ENCODE results near the gene CENPX. TPM values are rescaled to one million over a fixed set of nuclear protein-coding genes. Genes with fewer than 3 reads are reported as not detected.

CENPX gene
- total and polyA plus RNA-seq, 2 of the 13 experiments (the other 11 are each of a cell fraction or from before 2014, with no cell fraction given): 92.7 to 170 TPM

DNA sequence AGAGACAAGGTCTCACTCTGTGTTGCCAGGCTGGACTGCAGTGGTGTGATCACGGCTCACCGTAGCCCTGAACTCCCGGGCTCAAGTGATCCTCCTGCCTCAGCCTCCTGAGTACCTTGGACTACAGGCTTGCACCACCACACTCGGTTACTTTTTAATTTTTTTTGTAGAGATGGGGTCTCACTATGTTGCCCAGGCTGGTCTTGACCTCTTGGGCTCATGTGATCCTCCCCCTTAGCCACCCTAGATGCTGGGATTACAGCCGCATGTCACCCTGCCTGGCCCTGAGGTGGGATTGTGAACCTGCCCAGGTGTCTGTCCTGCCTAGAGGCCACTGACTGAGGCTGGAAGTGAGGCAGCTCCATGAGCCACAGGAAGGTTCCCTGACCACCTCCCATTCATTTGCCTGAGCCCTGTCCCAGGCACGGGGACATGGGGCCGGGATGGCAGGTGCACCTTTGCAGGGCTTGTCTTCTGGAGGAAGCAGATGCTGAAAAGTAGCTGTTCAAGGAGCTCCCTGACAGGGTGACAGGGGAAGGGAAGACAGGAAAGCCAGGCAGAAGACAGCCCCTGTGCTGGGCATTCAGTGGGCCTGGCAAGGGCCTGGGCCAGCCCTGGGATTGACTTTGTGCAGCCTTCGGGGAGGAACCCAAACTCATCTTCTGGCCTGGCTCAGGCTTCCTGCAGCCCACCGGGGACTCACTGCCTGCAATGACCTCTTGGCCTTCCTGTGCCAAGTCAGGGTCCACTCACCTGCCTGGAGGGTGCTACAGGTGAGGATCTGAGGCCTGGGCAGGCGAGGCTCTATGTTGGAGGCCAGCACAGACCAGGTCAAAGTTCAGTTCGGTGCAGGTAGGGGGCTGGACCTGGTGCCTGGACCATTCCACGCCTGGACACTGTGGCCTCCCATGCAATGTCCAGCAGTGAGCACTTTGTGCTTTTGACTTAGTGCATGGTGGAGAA, 53.5 kb downstream of the CENPX start (continued):
- TF ChIP-seq, protein P1, sequence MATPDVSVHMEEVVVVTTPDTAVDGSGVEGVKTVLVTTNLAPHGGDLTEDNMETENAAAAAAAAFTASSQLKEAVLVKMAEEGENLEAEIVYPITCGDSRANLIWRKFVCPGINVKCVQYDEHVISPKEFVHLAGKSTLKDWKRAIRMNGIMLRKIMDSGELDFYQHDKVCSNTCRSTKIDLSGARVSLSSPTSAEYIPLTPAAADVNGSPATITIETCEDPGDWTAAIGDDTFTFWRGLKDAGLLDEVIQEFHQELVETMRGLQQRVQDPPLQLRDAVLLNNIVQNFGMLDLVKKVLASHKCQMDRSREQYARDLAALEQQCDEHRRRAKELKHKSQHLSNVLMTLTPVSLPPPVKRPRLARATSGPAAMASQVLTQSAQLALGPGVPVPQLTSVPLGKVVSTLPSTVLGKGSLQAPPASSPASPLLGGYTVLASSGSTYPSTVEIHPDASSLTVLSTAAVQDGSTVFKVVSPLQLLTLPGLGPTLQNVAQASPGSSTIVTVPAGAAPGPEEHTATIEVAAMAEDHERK (CRISPR knock-in tag; IDR thresholded peaks at IDR 0.05; ENCODE audit: low read depth): no peak
- TF ChIP-seq ZNF446 (CRISPR knock-in tag; IDR thresholded peaks at IDR 0.05) (no peak), RXRA (CRISPR knock-in tag; IDR thresholded peaks at IDR 0.05) (peak; percentile 54), HNRNPUL1 (IDR thresholded peaks at IDR 0.05; ENCODE audit: low read depth, low read length) (no peak), MED1 (CRISPR knock-in tag; IDR thresholded peaks at IDR 0.05) (no peak), ZNF367 (CRISPR knock-in tag; IDR thresholded peaks at IDR 0.05; ENCODE audit: borderline replicate concordance) (no peak), MTA3 (CRISPR knock-in tag; IDR thresholded peaks at IDR 0.05) (no peak), ZFX (CRISPR knock-in tag; IDR thresholded peaks at IDR 0.05; ENCODE audit: low read depth) (peak; percentile 76), ZNF549 (CRISPR knock-in tag; IDR thresholded peaks at IDR 0.05) (no peak), ZNF17 (CRISPR knock-in tag; IDR thresholded peaks at IDR 0.05) (no peak), REXO4 (CRISPR knock-in tag; IDR thresholded peaks at IDR 0.05; ENCODE audit: borderline replicate concordance) (no peak)
- TF ChIP-seq, protein P2, sequence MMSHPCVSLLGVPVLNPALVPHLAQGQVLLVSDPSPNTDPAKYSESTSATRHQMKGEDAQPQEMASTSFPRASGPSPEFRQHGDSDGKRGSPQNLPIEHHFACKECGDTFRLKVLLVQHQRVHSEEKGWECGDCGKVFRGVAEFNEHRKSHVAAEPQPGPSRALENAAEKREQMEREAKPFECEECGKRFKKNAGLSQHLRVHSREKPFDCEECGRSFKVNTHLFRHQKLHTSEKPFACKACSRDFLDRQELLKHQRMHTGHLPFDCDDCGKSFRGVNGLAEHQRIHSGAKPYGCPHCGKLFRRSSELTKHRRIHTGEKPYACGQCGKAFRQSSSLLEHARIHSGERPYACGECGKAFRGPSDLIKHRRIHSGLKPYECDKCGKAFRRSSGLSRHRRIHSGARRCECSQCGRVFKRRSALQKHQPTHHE (CRISPR knock-in tag; IDR thresholded peaks at IDR 0.05; ENCODE audit: borderline replicate concordance): no peak; the same call in 1 of the 2 replicates
- TF ChIP-seq, protein P3, sequence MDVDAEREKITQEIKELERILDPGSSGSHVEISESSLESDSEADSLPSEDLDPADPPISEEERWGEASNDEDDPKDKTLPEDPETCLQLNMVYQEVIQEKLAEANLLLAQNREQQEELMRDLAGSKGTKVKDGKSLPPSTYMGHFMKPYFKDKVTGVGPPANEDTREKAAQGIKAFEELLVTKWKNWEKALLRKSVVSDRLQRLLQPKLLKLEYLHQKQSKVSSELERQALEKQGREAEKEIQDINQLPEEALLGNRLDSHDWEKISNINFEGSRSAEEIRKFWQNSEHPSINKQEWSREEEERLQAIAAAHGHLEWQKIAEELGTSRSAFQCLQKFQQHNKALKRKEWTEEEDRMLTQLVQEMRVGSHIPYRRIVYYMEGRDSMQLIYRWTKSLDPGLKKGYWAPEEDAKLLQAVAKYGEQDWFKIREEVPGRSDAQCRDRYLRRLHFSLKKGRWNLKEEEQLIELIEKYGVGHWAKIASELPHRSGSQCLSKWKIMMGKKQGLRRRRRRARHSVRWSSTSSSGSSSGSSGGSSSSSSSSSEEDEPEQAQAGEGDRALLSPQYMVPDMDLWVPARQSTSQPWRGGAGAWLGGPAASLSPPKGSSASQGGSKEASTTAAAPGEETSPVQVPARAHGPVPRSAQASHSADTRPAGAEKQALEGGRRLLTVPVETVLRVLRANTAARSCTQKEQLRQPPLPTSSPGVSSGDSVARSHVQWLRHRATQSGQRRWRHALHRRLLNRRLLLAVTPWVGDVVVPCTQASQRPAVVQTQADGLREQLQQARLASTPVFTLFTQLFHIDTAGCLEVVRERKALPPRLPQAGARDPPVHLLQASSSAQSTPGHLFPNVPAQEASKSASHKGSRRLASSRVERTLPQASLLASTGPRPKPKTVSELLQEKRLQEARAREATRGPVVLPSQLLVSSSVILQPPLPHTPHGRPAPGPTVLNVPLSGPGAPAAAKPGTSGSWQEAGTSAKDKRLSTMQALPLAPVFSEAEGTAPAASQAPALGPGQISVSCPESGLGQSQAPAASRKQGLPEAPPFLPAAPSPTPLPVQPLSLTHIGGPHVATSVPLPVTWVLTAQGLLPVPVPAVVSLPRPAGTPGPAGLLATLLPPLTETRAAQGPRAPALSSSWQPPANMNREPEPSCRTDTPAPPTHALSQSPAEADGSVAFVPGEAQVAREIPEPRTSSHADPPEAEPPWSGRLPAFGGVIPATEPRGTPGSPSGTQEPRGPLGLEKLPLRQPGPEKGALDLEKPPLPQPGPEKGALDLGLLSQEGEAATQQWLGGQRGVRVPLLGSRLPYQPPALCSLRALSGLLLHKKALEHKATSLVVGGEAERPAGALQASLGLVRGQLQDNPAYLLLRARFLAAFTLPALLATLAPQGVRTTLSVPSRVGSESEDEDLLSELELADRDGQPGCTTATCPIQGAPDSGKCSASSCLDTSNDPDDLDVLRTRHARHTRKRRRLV (CRISPR knock-in tag; IDR thresholded peaks at IDR 0.05): no peak
- TF ChIP-seq, protein P4, sequence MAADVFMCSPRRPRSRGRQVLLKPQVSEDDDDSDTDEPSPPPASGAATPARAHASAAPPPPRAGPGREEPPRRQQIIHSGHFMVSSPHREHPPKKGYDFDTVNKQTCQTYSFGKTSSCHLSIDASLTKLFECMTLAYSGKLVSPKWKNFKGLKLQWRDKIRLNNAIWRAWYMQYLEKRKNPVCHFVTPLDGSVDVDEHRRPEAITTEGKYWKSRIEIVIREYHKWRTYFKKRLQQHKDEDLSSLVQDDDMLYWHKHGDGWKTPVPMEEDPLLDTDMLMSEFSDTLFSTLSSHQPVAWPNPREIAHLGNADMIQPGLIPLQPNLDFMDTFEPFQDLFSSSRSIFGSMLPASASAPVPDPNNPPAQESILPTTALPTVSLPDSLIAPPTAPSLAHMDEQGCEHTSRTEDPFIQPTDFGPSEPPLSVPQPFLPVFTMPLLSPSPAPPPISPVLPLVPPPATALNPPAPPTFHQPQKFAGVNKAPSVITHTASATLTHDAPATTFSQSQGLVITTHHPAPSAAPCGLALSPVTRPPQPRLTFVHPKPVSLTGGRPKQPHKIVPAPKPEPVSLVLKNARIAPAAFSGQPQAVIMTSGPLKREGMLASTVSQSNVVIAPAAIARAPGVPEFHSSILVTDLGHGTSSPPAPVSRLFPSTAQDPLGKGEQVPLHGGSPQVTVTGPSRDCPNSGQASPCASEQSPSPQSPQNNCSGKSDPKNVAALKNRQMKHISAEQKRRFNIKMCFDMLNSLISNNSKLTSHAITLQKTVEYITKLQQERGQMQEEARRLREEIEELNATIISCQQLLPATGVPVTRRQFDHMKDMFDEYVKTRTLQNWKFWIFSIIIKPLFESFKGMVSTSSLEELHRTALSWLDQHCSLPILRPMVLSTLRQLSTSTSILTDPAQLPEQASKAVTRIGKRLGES (CRISPR knock-in tag; IDR thresholded peaks at IDR 0.05; ENCODE audit: borderline replicate concordance): no peak
- TF ChIP-seq, protein P5, sequence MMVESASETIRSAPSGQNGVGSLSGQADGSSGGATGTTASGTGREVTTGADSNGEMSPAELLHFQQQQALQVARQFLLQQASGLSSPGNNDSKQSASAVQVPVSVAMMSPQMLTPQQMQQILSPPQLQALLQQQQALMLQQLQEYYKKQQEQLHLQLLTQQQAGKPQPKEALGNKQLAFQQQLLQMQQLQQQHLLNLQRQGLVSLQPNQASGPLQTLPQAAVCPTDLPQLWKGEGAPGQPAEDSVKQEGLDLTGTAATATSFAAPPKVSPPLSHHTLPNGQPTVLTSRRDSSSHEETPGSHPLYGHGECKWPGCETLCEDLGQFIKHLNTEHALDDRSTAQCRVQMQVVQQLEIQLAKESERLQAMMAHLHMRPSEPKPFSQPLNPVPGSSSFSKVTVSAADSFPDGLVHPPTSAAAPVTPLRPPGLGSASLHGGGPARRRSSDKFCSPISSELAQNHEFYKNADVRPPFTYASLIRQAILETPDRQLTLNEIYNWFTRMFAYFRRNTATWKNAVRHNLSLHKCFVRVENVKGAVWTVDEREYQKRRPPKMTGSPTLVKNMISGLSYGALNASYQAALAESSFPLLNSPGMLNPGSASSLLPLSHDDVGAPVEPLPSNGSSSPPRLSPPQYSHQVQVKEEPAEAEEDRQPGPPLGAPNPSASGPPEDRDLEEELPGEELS (CRISPR knock-in tag; IDR thresholded peaks at IDR 0.05): no peak

All from HepG2 (cell line).